PC-9 (cell line): Measurements from ENCODE around the gene RITA1. TPM values are rescaled to one million over a fixed set of nuclear protein-coding genes. Genes with fewer than 3 reads are reported as not detected.

ENCODE experiments used
- BruUV-seq: library from RNA; stranded (reverse); fragments of 400-500 nt; replicated peaks from 2 replicates; lab custom pipeline; 2021; lab: Mats Ljungman, UMichigan
- CTCF ChIA-PET: fragments of 300-600 bp; sonication (Branson Sonifier 250); formaldehyde crosslinking; loops from one replicate; lab custom pipeline; 2022; ENCODE audit warnings: antibody characterized with exemption; lab: Charles Lee
- POLR2A ChIA-PET: fragments of 300-600 bp; sonication (Branson Sonifier 250); formaldehyde crosslinking; loops from one replicate; lab custom pipeline; 2022; ENCODE audit warnings: antibody characterized with exemption; ENCODE audit not compliant: unreplicated experiment; lab: Charles Lee
- DNase-seq, 2 experiments: peaks; one replicate each; pipeline versions ENCODE4 v3.0.0 to v3.0.0-alpha.2; 2015 to 2022; ENCODE audit warnings: mixed read lengths in 1 of 2
- H2AFZ ChIP-seq: fragments of 200-600 bp; sonication (generic); 2 replicates; pipeline ENCODE4 v1.8.1; 2017; ENCODE audit warnings: antibody characterized with exemption
- H3F3A ChIP-seq: fragments of 200-600 bp; sonication (generic); 2 replicates; pipeline ENCODE4 v1.8.1; 2017; ENCODE audit warnings: antibody characterized with exemption, mild to moderate bottlenecking, low read depth; ENCODE audit not compliant: insufficient read depth
- H3K27ac ChIP-seq: fragments of 200-600 bp; sonication (generic); 2 replicates; pipeline ENCODE4 v1.6.1; 2016; ENCODE audit warnings: mixed run types
- H3K27me3 ChIP-seq: fragments of 200-600 bp; sonication (generic); 2 replicates; pipeline ENCODE4 v1.6.1; 2016; ENCODE audit warnings: low read depth, mixed run types; ENCODE audit not compliant: insufficient read depth
- H3K36me3 ChIP-seq: fragments of 200-600 bp; sonication (generic); 2 replicates; pipeline ENCODE4 v1.6.1; 2016; ENCODE audit warnings: low read depth, mixed run types
- H3K4me1 ChIP-seq: fragments of 200-600 bp; sonication (generic); replicated peaks from 2 replicates; pipeline ENCODE4 v1.6.1; 2016; ENCODE audit warnings: mixed run types; ENCODE audit not compliant: insufficient read depth
- H3K4me2 ChIP-seq: fragments of 200-600 bp; sonication (generic); 2 replicates; pipeline ENCODE4 v1.6.1; 2017; ENCODE audit warnings: mixed run types
- H3K4me3 ChIP-seq: fragments of 200-600 bp; sonication (generic); 2 replicates; pipeline ENCODE4 v1.6.1; 2016; ENCODE audit warnings: mixed run types
- H3K79me2 ChIP-seq: fragments of 200-600 bp; sonication (generic); 2 replicates; pipeline ENCODE4 v1.6.1; 2017; ENCODE audit warnings: low read depth, mixed run types
- H3K9me2 ChIP-seq: fragments of 200-600 bp; sonication (generic); 2 replicates; pipeline ENCODE4 v1.8.1; 2017; ENCODE audit warnings: mild to moderate bottlenecking; ENCODE audit not compliant: insufficient read depth
- H3K9me3 ChIP-seq: fragments of 200-600 bp; sonication (generic); 2 replicates; pipeline ENCODE4 v1.8.1; 2016; ENCODE audit warnings: low read depth; ENCODE audit not compliant: insufficient read depth
- H4K20me1 ChIP-seq: fragments of 200-600 bp; sonication (generic); 2 replicates; pipeline ENCODE4 v1.8.1; 2017; ENCODE audit not compliant: insufficient read depth
- CTCF ChIP-seq: fragments of 200-600 bp; sonication (generic); conservative IDR thresholded peaks from 2 replicates; pipeline ENCODE4 v1.6.1; 2017; ENCODE audit warnings: mixed run types, antibody characterized with exemption, mild to moderate bottlenecking, moderate library complexity
- EZH2 ChIP-seq: fragments of 200-600 bp; sonication (generic); IDR thresholded peaks from 2 replicates; pipeline ENCODE4 v1.8.0; 2017; ENCODE audit warnings: antibody characterized with exemption, low read depth
- intact Hi-C: fragments of 100-400 bp; cut with micrococcal nuclease; formaldehyde crosslinking; loops from one replicate; pipeline ENCODE4 v1.10.0; 2022; ENCODE audit not compliant: unreplicated experiment
- total RNA-seq: library from RNA; stranded (reverse); gene quantifications from 2 replicates; pipeline ENCODE4 v1.2.3, GENCODE V29; 2021

The RITA1 gene
- total RNA-seq, 1 experiment from 2014 or later, result 16.1 TPM

GRCh38 chr12:113196990-113197389 is 11.5 kb downstream of the RITA1 start:
- BruUV-seq, result no TSS peak
- Histone ChIP-seq H3K9me2 (no peaks in the 10 kb centered on the region), H3K4me3 (no peak overlapping the region), H4K20me1 (no peaks in the 10 kb centered on the region), H3K27ac (no peak overlapping the region), H3K4me1 (peaks cover 32% of the 10 kb centered on the region), H3K9me3 (no peaks in the 10 kb centered on the region), H3K4me2 (no peak overlapping the region), H2AFZ (no peak overlapping the region), H3K36me3 (peaks cover 3% of the 10 kb centered on the region; the same call in 1 of the 2 replicates), H3F3A (peaks cover 39% of the 10 kb centered on the region), H3K79me2 (no peaks in the 10 kb centered on the region), H3K27me3 (no peaks in the 10 kb centered on the region)
- CTCF ChIA-PET, result interaction anchor here (0.6 to 0.7 kb wide), 12 partner anchors 9 to 225 kb away, joined by 3 to 8 read pairs (median 5); partner anchors contain the start of genes SDSL and SLC8B1
- intact Hi-C loops, result loop anchor here (1.0 to 5.0 kb wide), 5 partner anchors 45 to 715 kb away; partner anchors contain the start of gene SDSL
- DNase-seq, result peak; percentile 66 to 69
- POLR2A ChIA-PET, result no interaction called here
- TF ChIP-seq CTCF (peak; percentile 75), EZH2 (no peak)

- H3F3A ChIP-seq, result peaks cover 33% of the 10 kb centered on the region
- peaks cover 26% of the 10 kb centered on the region for H3K4me1 ChIP-seq
- BruUV-seq, result TSS peak; percentile 13
- no peak for DNase-seq
- H3K9me3 ChIP-seq, result no peaks in the 10 kb centered on the region
- intact Hi-C loops, result loop anchor here (1.0 to 5.0 kb wide), 5 partner anchors 45 to 715 kb away; partner anchors contain the start of gene SDSL
- ChIA-PET CTCF (interaction anchor here (0.6 to 0.7 kb wide), 13 partner anchors 10 to 224 kb away, joined by 3 to 8 read pairs (median 5); partner anchors contain the start of genes SDSL and SLC8B1), POLR2A (no interaction called here)
- no peak overlapping the region for H3K4me2 ChIP-seq
- H3K27ac ChIP-seq, result no peak overlapping the region
- no peak overlapping the region for H3K4me3 ChIP-seq
- no peaks in the 10 kb centered on the region for H3K9me2 ChIP-seq
- H3K27me3 ChIP-seq, result no peaks in the 10 kb centered on the region
- H4K20me1 ChIP-seq, result no peaks in the 10 kb centered on the region
- H3K36me3 ChIP-seq, result no peaks in the 10 kb centered on the region
- TF ChIP-seq CTCF (no peak), EZH2 (no peak)
- H3K79me2 ChIP-seq, result no peaks in the 10 kb centered on the region
- no peak overlapping the region for H2AFZ ChIP-seq
These were observed 12.1 kb downstream of the RITA1 start for GRCh38 chr12:113197518-113198077.

DNA sequence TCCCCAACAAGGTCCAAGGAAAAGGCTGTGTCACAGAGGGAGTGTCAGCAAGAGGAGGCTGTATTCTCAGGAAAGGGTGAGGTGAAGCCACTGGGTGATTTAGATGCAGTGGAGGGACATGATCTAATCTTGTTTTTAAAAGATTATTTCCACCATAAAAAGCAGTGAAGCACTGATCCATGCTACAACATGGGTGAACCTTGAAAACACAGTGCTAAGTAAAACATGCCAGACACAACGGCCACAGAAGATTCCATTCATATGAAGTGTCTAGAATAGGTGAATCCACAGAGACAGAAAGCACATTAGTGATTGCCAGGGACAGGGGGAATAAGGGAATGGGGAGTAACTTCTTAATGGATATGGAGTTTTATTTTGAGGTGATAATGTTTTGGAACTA is 12.8 kb downstream of the RITA1 start:
- no peak overlapping the region for H3K4me2 ChIP-seq
- H3K79me2 ChIP-seq, result no peaks in the 10 kb centered on the region
- no peaks in the 10 kb centered on the region for H3K36me3 ChIP-seq
- intact Hi-C loops, result loop anchor here (5.0 kb wide), 2 partner anchors 44 to 114 kb away; no protein-coding TSS in a partner anchor
- TF ChIP-seq EZH2 (no peak), CTCF (no peak)
- H3F3A ChIP-seq, result peaks cover 26% of the 10 kb centered on the region
- no TSS peak for BruUV-seq
- H4K20me1 ChIP-seq, result no peaks in the 10 kb centered on the region
- peaks cover 19% of the 10 kb centered on the region for H3K4me1 ChIP-seq
- H3K9me2 ChIP-seq, result no peaks in the 10 kb centered on the region
- H2AFZ ChIP-seq, result no peak overlapping the region
- no peak for DNase-seq
- POLR2A ChIA-PET, result no interaction called here
- H3K4me3 ChIP-seq, result no peak overlapping the region
- H3K27ac ChIP-seq, result no peak overlapping the region
- H3K9me3 ChIP-seq, result no peaks in the 10 kb centered on the region
- H3K27me3 ChIP-seq, result no peaks in the 10 kb centered on the region
- CTCF ChIA-PET, result interaction anchor here (0.6 kb wide), 1 partner anchor 14 kb away, joined by 4 read pairs; no protein-coding TSS in a partner anchor
